Esophagus muscularis mucosa (tissue), 4 donors: ENCODE measurements around the gene CCDC148. TPM values are rescaled to one million over a fixed set of nuclear protein-coding genes. Genes with fewer than 3 reads are reported as not detected.

ENCODE experiments used
- DNase-seq: peaks from one replicate; pipeline ENCODE4 v3.0.0-alpha.2; 2017; ENCODE audit errors: extremely low spot score
- H3K27ac ChIP-seq, 4 donors: fragments of 200-600 bp; sonication (generic); replicated peaks in 1 of 4; 1 replicate in 3 of 4; 2 replicates in 1 of 4; pipeline ENCODE4 v1.5.1; 2016 to 2019; ENCODE audit warnings: mild to moderate bottlenecking in 1 of 4
- H3K27me3 ChIP-seq, 4 donors: fragments of 200-600 bp; sonication (generic); one replicate each; pipeline versions ENCODE4 v1.5.1 to v1.6.0; 2016 to 2019
- H3K36me3 ChIP-seq, 4 donors: fragments of 200-600 bp; sonication (generic); one replicate each; pipeline ENCODE4 v1.5.1; 2016 to 2019
- H3K4me1 ChIP-seq, 4 donors: fragments of 200-600 bp; sonication (generic); one replicate each; pipeline ENCODE4 v1.5.1; 2016 to 2019
- H3K4me3 ChIP-seq, 4 donors: fragments of 200-600 bp; sonication (generic); 1 replicate in 2 of 4; 2 replicates in 2 of 4; pipeline ENCODE4 v1.5.1; 2016 to 2019; ENCODE audit warnings: mild to moderate bottlenecking in 4 of 4, moderate library complexity in 1 of 4
- H3K9me3 ChIP-seq, 4 donors: fragments of 200-600 bp; sonication (generic); 1 replicate in 3 of 4; 2 replicates in 1 of 4; pipeline ENCODE4 v1.5.1; 2016 to 2019
- CTCF ChIP-seq, 3 experiments: fragments of 200-600 bp in 2 of 3; fragments of 450-650 bp in 1 of 3; sonication (generic) in 2 of 3; IDR thresholded peaks; one replicate each; pipeline ENCODE4 v1.5.1; 2017 to 2019; ENCODE audit warnings: antibody characterized with exemption in 3 of 3, mild to moderate bottlenecking in 2 of 3, moderate library complexity in 1 of 3
- EP300 ChIP-seq: sonication (generic); formaldehyde crosslinking; IDR thresholded peaks from one replicate; pipeline ENCODE4 v1.6.1; 2017; ENCODE audit warnings: antibody characterized with exemption
- POLR2A ChIP-seq: fragments of 450-650 bp; IDR thresholded peaks from one replicate; pipeline ENCODE4 v1.6.1; 2017; ENCODE audit warnings: antibody characterized with exemption, moderate library complexity, mild to moderate bottlenecking, low read depth
- POLR2AphosphoS5 ChIP-seq, 2 donors: sonication (generic); formaldehyde crosslinking; IDR thresholded peaks; one replicate each; pipeline ENCODE4 v1.6.1; 2017; ENCODE audit warnings: antibody characterized with exemption in 2 of 2
- WGBS: methylation state at CpG from one replicate; pipeline ENCODE4 v1.1.5; 2018; 5-methylcytosine and 5-hydroxymethylcytosine counted together
- intact Hi-C: fragments of 100-400 bp; cut with DNase I; formaldehyde crosslinking; loops from one replicate; pipeline ENCODE4 v1.15.1; 2023
- total RNA-seq, 4 donors: library from RNA; depleted of rRNA; stranded (reverse); fragments of >200 nt; gene quantifications; one replicate each; pipeline versions ENCODE4 v1.1.0 to v1.2.1, GENCODE V29; 2016

The CCDC148 gene
- total RNA-seq, 4 donors from 2014 or later = 2.1 to 3.7 (median 2.9) TPM

DNA sequence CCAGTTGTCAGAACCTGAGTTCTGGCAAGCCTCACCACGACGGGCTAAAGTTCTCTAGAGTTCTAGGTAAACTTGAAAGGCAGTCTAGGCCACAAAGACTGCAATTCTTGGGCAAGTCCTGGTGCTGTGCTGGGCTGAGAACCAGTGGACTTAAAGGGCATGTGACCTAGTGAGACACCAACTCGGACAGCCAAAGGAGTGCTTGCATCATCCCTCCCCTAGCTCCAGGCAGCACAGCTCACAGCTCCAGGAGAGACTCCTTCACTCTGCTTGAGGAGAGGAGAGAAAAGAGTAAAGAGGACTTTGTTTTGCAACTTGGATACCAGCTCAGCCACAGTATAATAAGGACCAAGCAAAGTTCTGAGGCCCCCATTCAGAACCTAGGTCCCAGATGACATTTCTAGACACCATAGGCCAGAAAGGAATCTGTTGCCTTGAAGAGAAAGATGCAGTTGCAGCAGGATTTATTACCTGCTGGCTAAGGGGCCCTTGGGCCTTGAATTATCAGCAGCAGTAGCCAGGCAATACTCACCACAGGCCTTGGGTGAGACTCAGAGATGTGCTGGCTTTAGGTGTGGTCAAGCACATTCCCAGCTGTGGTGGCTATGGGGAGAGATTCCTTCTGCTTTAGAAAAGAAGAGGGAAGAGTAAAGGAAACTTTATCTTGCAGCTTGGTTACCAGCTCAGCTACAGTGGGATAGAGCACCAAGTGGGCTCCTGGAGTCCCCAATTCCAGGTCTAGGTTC, 303.1 kb downstream of the CCDC148 start:
- no peak overlapping the region for H3K4me3 ChIP-seq
- TF ChIP-seq POLR2AphosphoS5 (IDR thresholded peaks at IDR 0.05) = no peak
- no peak for TF ChIP-seq POLR2A
- no peak for TF ChIP-seq EP300
- no peak for TF ChIP-seq CTCF (IDR thresholded peaks at IDR 0.05)
- no peak overlapping the region for H3K27ac ChIP-seq
- WGBS = 71% methylated on average over 3 of the region's 3 CpGs
- no peak for DNase-seq
- no peaks in the 10 kb centered on the region for H3K27me3 ChIP-seq
- H3K36me3 ChIP-seq = no peaks in the 10 kb centered on the region
- H3K9me3 ChIP-seq = peaks cover 0 to 7% (median 3%) of the 10 kb centered on the region in 4 donors
- intact Hi-C loops = no loop called here
- no peaks in the 10 kb centered on the region for H3K4me1 ChIP-seq

- Histone ChIP-seq H3K36me3 (no peaks in the 10 kb centered on the region), H3K4me1 (no peaks in the 10 kb centered on the region), H3K27me3 (no peaks in the 10 kb centered on the region), H3K4me3 (no peak overlapping the region), H3K9me3 (no peaks in the 10 kb centered on the region), H3K27ac (no peak overlapping the region)
- DNase-seq = no peak
- intact Hi-C loops = no loop called here
- TF ChIP-seq POLR2AphosphoS5 (IDR thresholded peaks at IDR 0.05) (no peak), CTCF (IDR thresholded peaks at IDR 0.05) (no peak), POLR2A (no peak), EP300 (no peak)
- 97% methylated on average over 12 of the region's 13 CpGs for WGBS
Observed at GRCh38 chr2:158144914-158145625, 311.5 kb downstream of the CCDC148 start.

GRCh38 chr2:158143703-158144360, 312.7 kb downstream of the CCDC148 start:
- intact Hi-C loops = no loop called here
- H3K9me3 ChIP-seq = no peaks in the 10 kb centered on the region
- H3K36me3 ChIP-seq = no peaks in the 10 kb centered on the region
- 65% methylated on average over 3 of the region's 3 CpGs for WGBS
- H3K4me3 ChIP-seq = no peak overlapping the region
- H3K4me1 ChIP-seq = no peaks in the 10 kb centered on the region
- TF ChIP-seq EP300 = no peak
- TF ChIP-seq POLR2AphosphoS5 (IDR thresholded peaks at IDR 0.05) = no peak
- no peak for TF ChIP-seq POLR2A
- TF ChIP-seq CTCF (IDR thresholded peaks at IDR 0.05) = no peak
- H3K27ac ChIP-seq = no peak overlapping the region
- H3K27me3 ChIP-seq = no peaks in the 10 kb centered on the region
- DNase-seq = no peak

DNA sequence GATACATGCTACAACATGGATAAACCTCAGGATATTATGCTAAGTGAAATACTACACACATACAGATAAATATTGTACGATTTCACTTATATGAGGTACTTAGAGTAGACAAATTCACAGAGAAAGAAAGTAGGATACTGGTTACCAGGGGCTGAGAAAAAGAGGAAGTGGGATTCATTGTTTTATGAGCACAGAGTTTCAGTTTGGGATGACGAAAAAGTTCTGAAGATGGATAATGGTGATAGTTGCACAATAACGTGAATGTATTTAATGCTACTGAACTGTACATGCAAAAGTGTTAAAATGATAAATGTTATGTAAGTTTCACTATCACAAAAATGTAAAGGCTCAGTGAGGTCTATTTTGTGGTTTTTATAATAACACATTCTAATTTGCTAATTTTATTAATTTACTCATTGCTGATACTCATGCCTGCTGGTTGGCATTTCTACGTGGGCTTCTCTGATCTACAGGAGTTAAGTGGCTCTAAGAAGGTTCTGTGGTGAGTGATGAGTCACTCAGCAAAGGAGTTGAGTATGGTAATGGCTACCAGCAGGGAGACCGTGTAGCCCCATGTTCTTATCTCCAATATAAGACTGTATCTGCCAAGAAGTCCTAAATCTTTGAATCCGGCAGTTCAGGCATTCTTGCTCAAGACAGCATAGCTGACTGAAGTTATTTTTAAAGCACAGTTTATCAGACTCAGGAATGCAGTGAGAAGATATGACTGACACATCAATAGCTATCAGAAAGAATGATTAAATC, 313.8 kb downstream of the CCDC148 start:
- Histone ChIP-seq H3K36me3 (no peaks in the 10 kb centered on the region), H3K27me3 (no peaks in the 10 kb centered on the region), H3K27ac (no peak overlapping the region), H3K9me3 (no peaks in the 10 kb centered on the region), H3K4me3 (no peak overlapping the region), H3K4me1 (no peaks in the 10 kb centered on the region)
- WGBS = 60% methylated on average over 6 of the region's 6 CpGs
- no peak for DNase-seq
- intact Hi-C loops = no loop called here
- TF ChIP-seq POLR2AphosphoS5 (IDR thresholded peaks at IDR 0.05) (no peak), EP300 (no peak), POLR2A (no peak), CTCF (IDR thresholded peaks at IDR 0.05) (no peak)
